Right lobe of liver (tissue), 4 donors: ENCODE measurements around the gene LEKR1.

Experiments used
- POLR2A ChIP-seq: fragments of 450-650 bp; IDR thresholded peaks from one replicate; pipeline ENCODE4 v1.6.1; 2017; ENCODE audit warnings: antibody characterized with exemption, mild to moderate bottlenecking
- TF ChIP-seq, protein P1 (sequence below), 4 donors: fragments of 200-600 bp in 3 of 4; fragments of 450-650 bp in 1 of 4; IDR thresholded peaks; one replicate each; pipeline versions ENCODE4 v1.5.1 to v1.8.0; 2016 to 2022; ENCODE audit warnings: antibody characterized with exemption in 4 of 4, mild to moderate bottlenecking in 2 of 4
- donor health status: DM: no; HTN: no; CAD: no.
- donor health status: DM: no; HTN: no; CAD: no.
- donor health status: DM: no; HTN: yes; CAD: no.

DNA sequence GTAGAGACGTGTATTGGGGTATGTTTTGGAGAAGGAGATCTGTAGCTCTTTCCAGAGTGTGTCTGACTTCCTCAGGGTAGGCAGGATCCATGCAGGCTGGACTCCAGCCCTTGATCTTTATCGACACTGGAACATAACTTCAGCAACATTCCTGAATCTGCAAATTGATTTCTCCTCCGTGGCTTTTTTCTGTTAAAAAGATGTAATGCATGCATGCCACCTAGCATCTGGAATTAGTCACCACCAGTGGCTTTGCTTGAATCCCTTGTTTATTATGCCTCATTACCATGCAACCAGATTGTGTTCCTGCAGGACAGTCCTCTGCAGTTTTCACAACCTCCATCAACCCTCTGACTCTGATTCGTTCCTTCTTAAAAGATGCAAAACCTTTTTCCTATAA lies 247.7 kb downstream of the LEKR1 start:
- TF ChIP-seq, protein P1, sequence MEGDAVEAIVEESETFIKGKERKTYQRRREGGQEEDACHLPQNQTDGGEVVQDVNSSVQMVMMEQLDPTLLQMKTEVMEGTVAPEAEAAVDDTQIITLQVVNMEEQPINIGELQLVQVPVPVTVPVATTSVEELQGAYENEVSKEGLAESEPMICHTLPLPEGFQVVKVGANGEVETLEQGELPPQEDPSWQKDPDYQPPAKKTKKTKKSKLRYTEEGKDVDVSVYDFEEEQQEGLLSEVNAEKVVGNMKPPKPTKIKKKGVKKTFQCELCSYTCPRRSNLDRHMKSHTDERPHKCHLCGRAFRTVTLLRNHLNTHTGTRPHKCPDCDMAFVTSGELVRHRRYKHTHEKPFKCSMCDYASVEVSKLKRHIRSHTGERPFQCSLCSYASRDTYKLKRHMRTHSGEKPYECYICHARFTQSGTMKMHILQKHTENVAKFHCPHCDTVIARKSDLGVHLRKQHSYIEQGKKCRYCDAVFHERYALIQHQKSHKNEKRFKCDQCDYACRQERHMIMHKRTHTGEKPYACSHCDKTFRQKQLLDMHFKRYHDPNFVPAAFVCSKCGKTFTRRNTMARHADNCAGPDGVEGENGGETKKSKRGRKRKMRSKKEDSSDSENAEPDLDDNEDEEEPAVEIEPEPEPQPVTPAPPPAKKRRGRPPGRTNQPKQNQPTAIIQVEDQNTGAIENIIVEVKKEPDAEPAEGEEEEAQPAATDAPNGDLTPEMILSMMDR (IDR thresholded peaks at IDR 0.05) = no peak
- no peak for TF ChIP-seq POLR2A
